NCI-H2107 treated with DMSO at 0.1 percent for 48 hours (cell line): ENCODE data around the gene EXO1.
"Not testable (repeated sequence)": the region's sequence is repeated elsewhere in the genome, so short reads cannot be mapped to it uniquely, and the experiment has no call there.

Experiments
- DNase-seq: peaks from one replicate; lab custom pipeline; 2025; ENCODE audit not compliant: unreplicated experiment; lab: John Stamatoyannopoulos, UW

Gene EXO1

GRCh38 chr1:241834733-241835377 lies 13.1 kb upstream of the EXO1 start:
- DNase-seq, result peak; percentile 64

DNA sequence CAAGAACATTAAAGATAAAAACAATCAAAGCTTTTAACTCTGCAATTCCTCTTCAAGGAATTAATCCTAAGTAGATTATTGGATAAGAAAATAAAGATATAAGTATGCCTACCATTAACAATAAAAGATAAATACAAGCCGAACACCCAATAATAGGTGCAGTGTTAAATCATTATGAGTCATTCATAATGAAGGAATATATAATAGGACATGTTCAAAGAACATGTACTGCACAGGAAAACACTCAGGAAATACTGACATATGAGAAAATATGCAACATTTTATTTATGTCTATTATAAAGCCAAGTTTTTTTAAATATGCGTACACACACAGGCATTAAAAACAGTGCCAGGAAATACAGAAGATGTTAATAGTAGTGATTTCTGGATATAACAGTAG lies 11.1 kb upstream of the EXO1 start:
- no peak for DNase-seq

DNA sequence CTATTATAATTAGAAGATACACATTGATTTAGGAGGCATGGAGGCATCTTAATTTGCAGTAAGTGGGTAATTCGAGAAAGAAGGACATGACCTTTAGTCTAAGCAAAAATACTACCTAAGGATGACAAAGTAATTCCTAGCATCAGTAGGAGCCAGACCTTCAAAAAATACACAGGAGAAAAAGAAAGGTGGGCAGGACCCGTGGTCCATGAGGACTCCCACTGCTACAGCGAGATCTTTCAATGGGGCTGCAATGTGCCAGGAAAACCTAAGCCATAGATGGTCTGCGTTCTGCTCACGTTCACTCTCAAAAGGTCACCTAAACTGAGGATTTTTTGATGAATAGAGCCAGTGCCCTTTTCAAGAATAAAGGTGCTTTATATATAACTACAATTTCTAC lies 10.6 kb upstream of the EXO1 start:
- DNase-seq, result no peak

- DNase-seq, result no peak
These were observed 10.1 kb upstream of the EXO1 start for GRCh38 chr1:241837901-241838300.

DNA sequence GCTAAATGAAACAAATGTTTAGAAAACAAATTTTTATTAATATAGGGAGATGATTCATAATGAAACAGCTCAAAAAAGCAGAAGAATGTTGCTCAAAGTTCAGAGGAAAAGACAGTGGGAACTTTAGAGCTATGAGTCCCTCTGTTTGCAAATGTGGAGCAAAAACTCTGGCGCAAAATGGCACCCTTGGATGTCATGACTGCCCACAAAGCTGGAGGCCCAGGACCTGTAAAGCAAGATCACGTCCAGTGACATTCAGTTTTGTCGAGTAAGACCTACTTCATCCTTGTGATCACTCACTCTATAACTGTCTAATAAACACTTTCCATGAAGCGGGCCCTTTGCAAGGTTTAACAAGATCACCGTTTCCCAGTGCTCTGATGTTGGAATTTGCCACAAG lies 9.1 kb upstream of the EXO1 start:
- DNase-seq, result no peak

- no peak for DNase-seq
These were observed 8.5 kb upstream of the EXO1 start for GRCh38 chr1:241839369-241839979.

- DNase-seq, result no peak
These were observed 7.8 kb upstream of the EXO1 start for GRCh38 chr1:241840164-241840563.

- DNase-seq, result peak; percentile 99
These were observed 6.3 kb upstream of the EXO1 start for GRCh38 chr1:241841691-241842090.

GRCh38 chr1:241842565-241842964 lies 5.4 kb upstream of the EXO1 start:
- peak; percentile 71 for DNase-seq

DNA sequence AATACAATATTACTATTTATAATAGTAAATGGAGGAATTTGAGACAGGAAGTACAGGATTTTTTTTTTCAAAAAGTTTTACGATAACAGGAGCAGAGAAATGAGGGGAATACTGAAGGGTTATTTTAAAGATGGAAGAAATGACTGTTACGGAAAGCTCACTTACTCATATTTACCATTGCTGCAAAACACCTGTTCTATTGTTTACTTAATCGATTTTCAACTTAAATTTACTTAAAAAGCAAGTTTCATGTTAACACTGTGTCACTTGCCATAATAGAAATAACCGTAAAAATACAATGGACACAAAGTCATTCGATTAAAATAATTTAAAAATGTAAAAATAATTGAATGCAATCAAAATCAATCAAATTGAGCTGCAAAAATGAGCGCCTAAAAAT lies 3.4 kb upstream of the EXO1 start:
- peak; percentile 80 for DNase-seq

DNA sequence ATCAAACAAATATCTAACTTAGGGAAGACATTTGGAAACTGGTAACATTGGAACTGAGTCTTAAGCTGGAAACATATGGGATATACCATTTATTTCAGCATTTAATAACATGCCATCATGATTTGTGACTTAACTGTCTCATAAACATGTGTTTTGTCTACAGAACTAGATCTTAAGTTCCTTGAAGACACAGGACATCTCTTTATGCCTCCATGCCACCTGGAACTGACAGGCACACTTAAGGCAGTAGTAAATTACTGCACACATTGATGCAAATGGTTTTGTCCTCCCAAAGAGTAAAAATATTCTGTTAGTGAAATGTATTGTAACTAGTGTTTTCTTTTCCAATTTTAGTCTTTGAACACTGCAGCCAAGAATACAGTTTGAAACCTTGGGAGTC lies 1.6 kb upstream of the EXO1 start:
- no peak for DNase-seq

DNA sequence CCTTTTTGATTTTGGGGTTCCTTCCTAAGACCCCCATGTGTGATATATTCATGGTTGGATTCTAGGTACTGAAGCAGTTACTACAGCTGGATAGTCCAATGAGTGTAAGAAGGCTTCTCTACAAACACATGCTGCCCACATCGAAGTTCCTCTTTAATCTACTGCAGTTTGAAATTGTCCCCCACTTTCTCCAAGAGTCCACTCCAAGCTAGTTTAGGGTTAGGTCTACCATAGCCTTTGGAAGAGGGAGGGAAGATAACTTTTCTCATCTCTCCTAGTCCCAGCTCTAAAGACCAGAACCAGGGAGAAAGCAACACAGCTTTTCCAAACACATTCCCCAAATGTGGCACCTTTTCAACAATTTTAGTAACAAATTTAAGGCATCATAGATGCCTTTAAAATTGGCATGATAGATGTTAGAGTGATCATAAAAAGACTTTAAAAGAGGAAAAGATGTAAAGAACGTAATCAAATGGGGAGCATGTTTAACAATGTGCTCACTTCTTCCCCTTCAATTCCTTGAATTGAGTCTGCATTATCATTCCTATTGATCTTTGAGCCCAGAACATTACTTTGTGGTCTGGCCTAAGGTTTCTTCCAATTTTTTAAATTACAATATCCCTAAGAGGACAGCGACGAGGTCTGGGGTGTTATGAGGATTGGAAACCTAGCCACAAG lies 1.0 kb upstream of the EXO1 start:
- no peak for DNase-seq

DNA sequence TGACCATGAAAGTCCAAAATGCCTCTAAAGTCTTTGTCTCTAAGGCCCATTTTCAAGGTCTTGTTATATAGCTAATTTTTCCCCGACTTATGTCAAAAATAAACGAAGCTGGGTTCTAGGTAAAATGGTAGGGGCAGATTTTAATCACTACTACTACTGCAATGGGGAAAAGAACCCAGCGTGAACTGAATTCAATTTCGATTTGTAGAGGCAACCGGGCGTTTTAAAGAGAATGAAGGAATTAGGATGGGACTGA lies 536 bp upstream of the EXO1 start:
- DNase-seq, result no peak

- DNase-seq, result peak; percentile 78
These were observed 811 bp downstream of the EXO1 start for GRCh38 chr1:241848686-241849344.

GRCh38 chr1:241849345-241849695 lies 1.3 kb downstream of the EXO1 start:
- peak; percentile 78 for DNase-seq

- not testable (repeated sequence) for DNase-seq
These were observed 7.6 kb downstream of the EXO1 start for GRCh38 chr1:241855545-241856140.

- no peak for DNase-seq
These were observed 9.1 kb downstream of the EXO1 start for GRCh38 chr1:241857131-241857530.

GRCh38 chr1:241860922-241861321 lies 12.9 kb downstream of the EXO1 start:
- DNase-seq, result no peak

DNA sequence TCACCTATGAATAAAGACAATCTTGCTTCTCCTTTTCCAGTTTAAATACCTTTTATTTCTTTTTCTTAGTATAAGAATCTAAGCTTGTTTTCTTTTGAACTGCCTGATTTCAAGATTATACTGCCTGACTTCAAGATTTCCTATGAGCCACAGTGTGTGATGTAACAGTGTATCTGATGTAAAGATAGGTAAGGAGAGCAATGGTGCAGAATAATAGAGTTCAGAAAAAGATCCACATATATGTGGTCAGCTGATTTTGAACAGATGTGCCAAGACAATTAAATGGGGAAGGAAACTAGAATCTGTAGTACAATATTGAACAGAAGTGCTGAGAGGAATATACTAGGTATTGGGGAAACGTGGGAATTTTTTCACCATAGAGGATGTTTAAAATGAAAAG lies 21.0 kb downstream of the EXO1 start:
- no peak for DNase-seq

DNA sequence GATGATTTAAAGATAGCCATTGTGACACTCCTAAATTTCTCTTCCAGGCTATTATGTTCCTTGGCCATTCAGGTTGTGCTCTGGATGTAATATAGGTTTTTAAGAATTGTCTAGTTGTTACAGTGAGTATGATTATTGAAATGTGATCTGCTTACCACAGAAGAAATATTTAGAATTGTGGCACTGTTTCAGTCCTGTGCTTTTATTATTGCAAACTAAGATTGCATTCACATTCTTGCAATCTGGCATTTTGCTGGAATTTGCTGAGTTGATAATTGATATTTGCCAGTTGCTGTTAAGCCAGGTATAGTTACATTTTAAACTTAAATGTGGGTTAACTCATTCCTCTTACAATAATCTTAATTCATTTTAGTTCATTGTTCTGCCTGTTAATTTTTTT lies 22.3 kb downstream of the EXO1 start:
- DNase-seq, result no peak

GRCh38 chr1:241870746-241871430 lies 22.9 kb downstream of the EXO1 start:
- DNase-seq, result no peak
